HG02981 (cell line): ENCODE measurements around the gene OR2V2.
"Not testable (repeated sequence)": the region's sequence is repeated elsewhere in the genome, so short reads cannot be mapped to it uniquely, and the experiment has no call there.

Experiments used
- ATAC-seq: cut with Tn5 transposase; IDR thresholded peaks from one replicate; pipeline ENCODE4 v1.9.1; 2021; ENCODE audit warnings: mild to moderate bottlenecking, moderate library complexity; ENCODE audit not compliant: unreplicated experiment

Gene OR2V2

DNA sequence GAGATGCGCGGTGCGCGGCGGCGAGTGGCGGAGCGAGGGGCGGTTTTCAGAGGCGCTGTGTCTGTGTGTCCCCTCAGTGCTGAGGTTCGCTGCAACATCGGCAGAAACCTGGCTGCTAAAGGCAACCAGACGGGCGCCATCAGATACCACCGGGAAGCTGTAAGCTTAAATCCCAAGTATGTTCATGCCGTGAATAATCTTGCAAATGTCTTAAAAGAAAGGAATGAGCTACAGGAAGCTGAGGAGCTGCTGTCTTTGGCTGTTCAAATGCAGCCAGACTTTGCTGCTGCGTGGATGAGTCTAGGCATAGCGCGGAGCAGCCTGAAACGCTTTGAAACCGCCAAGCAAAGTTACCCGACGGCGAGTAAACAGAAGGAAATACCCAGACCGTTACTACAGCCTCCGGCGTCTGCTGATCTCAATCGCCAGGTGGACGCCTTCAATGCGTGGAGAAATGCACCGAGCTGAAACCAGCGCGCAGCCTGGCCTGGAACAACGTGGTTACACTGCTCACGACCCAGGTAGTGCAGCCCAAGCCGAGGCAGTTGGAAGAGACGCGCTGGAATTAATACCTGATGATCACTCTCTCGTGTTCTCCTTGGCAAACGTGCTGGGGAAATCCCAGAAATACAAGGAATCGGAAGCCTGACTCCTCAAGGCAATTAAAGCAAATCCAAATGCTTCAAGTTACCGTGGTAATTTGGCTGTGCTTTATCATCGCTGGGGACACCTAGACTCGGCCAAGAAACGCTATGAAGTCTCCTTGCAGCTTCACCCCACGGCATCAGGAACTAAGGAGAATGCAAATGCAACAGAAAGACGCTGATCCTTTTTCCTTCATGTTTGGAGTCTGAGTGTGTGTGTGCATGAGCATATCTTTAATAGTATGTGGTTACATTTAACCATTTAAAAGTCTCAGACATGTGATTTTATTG is 32.3 kb upstream of the OR2V2 start:
- ATAC-seq, result no peak

DNA sequence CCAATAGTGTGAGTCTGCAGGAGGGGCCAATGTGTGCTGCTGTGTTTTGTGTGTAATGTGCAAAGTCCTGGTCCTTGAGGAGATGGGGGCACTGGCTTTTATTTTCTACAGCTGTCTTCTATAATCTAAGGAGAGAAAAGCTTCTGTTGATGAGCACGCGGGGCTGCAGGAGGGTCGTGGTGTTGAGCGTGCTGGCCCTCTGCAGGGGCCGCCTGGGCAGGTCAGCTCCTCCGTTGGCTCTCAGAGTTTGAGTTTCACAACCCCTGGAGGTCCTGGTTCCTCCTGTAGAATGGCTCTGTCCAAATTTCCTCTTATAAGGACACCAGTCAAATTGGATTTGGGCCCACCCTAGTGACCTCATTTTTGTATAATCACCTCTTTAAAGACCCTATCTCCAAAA is 29.0 kb upstream of the OR2V2 start:
- no peak for ATAC-seq

DNA sequence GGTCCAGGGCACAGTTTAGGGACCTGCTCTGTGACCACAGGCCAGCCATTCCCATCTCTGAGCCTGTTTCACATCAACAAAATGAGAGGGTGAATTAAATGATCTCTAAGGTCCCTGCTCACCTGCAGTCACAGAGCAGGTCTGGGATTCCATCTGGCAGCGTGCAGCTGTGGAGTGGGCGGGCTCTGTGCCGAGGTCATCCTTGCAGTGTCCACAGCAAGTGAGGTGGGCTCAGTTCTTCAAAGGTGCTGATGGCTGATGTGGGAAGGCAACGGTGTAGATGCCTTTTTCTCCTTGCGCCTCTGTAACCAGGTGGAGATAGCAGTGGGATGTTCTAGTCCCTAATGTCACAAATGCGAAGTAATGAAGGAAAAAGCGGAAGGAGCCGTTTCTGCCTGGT is 28.3 kb upstream of the OR2V2 start:
- no peak for ATAC-seq

DNA sequence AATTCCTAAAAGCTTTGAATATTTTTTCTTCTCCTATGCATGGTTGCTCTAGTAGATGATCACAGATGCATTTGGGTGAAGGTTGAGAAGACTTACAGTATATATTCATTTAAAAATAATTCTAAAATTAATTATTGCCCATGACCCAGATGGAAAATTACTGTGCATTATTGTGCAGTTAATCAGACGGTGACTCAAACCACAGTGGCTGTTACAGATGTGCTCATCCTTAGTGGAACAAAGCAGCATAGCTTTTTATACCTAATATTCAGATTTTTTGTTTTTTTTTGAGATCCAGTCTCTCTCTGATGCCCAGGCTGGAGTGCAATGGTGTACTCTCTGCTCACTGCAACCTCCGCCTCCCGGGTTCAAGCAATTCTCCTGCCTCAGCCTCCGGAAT is 27.1 kb upstream of the OR2V2 start:
- no peak for ATAC-seq

DNA sequence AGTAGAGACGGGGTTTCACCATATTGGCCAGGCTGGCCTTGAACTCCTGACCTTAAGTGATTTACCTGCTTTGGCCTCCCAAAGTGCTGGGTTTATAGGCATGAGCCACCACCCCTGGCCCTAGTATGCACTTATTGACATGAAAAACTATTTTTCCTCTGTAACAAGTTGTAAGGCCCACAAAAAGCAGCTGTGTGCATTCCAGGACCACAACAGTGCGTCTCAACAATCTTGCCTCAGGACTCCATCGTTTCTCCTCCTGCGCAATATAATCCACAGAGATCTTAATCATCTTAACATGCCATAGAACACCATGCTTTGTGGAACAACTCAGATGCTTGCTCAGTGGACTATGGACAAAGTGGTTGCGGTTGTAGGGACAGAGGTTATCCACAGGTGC is 26.6 kb upstream of the OR2V2 start:
- no peak for ATAC-seq

DNA sequence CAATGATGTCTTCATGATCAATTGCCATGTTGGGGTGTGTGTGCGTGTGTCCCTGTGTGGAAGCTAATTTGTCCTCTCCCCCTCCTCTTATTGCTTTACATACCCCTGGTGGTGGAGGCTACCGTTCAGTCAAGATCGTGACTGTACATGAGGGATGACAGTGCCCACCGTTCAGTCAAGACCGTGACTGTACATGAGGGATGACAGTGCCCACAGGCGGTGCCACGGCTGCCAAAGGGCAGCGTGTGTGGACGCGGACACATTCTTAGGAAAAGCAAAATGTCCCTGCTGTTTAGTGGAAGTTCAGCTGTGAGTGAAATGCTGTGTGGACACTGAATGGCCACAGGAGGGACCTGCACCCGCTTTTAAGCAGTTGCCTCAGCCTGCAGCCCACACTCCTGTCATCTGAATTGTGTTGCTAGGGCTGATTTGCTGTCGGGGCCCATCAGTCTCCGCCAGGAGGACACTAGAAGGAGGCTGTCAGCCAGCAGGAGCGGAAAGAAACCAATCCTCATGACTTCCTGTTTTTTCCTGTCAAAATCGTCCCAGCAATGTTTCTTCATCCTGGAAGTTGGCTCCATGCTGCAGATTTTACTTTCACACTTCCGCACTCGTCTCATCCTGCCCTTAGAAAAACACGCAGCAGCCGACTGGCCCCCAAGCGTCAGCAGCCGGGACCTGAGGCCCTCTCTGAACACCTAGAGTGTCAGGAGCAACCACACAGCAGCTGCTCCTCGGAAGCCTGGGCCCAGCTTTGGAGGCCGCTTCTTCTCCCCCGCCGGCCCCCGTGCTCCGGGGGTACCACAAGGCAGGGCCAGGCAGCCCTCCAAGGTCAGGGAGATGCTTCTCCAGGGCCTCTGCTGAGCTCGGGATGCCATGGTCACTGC is 25.5 kb upstream of the OR2V2 start:
- no peak for ATAC-seq

DNA sequence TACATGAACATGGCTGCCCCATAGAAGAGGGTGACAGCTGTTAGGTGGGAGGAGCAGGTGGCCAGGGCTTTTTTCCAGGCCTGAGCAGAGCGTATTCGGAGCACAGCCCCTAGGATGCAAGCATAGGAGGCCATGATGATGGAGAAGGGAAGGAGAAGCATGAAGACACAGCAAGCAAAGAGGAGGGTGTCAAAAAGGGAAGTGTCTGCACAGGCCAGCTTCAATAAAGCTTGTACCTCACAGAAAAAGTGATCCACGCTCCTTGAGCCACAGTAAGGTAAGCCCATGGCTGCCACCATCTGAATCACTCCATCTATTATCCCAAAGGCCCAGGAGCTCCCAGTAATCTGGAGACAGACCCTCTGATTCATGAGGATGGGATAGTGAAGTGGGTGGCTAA is 22.9 kb upstream of the OR2V2 start:
- ATAC-seq, result no peak

DNA sequence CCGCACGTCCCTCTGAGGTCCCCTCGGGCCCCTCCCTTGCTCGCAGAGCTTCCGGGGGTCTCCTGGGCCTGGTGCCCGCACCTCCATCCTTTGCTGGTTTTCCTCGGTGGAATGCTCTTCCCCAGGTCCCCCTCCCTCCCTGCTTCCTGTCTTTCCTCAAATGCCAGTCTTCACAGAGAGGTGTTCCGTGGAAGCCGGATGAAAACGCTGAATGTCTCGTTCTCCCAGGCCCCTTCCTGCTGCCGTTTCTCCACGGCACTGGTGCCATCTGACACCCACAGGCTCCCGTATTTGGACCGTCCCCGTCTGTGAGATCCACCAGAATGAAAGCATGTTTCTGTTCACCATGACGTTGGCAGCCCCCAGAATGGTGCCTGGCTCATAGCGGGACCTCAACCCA is 20.5 kb upstream of the OR2V2 start:
- no peak for ATAC-seq

DNA sequence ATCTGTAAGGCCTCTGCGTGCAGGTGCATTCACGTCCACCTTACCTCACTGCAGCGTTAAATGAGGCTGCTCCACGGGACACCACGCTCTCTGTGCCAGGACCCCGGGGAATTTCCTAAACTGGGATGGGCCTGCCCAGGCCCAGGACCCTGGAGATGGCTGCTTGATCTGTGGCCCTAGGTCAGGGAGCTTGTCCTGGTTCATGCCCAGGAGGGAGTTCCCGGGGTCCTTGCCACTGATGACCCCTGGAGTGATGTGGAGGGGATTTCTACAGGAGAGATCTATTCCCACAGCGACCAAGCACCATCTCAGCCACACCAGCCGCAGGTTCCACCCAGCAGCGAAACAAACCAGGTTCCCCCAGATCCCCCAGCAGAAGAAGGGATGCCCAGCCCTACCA is 19.9 kb upstream of the OR2V2 start:
- ATAC-seq, result no peak

DNA sequence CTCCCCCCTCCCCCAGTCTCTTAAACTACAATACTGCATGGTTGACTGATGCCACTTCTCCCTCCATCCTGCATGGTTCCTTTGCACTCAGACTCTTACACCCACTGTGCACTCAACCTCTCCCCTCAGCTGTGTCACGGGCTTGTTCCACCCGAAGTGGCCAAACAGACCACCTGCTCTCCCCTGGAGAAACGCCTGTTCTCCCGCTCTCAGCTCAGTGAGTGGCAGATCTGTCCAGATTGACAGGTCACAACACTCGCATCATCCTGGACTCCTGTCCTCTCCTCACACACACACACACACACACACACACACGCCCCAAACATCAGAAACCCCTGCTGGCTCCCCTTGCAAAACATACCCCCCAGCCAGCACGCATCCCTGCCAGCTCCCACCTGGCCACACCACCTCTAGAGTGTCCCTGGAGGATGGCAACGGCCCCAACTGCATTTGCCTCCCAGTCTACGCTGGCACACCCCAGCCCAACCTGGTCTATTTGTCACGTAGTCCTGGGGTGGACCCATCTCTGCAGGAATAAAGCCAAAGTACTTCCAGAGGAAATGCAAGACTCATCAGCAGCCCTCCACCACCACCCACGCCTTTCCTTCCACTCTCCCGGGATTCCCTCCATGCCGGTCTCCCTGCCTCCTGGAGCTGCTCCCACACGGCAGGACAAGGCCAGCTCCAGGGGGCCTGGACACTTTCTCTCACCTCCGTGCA is 19.3 kb upstream of the OR2V2 start:
- ATAC-seq, result no peak

DNA sequence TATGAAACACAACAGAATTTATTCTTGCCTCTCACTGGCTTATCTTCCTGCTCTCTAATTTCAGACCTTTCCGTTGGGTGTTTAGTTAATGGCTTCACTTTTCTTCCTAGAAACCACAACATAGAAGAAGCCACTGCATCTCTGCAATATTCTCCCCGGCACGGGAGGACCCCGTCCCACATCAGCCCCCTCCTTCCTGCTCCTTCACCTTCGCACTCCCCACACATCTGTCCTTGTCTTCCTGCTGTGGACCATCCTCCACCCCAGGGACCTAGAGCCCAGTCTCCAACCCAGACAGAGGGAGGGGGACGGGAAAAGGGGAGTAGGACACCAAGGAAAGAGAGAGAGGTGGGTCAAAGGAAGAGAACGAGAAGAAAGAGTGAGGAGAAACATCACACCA is 17.8 kb upstream of the OR2V2 start:
- ATAC-seq, result no peak

DNA sequence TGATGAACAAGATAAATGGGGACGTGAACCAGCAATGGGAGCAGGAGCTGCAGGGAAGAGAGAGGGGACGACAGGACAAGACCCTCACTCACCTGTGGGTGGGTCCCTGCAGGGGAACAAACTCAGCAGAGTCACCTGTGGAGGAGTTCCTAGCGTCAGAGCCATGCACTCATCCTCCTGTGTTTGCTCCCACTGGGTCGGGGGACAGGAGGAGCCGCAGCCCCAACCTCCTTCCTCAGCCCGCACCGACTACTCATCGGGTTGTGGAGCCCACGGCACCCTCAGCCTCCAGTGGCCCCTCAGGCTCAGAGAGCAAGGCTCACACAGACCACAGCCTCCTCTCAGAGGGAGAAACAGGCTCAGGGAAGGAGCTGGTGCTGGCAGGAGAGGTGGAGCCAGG is 17.3 kb upstream of the OR2V2 start:
- not testable (repeated sequence) for ATAC-seq

DNA sequence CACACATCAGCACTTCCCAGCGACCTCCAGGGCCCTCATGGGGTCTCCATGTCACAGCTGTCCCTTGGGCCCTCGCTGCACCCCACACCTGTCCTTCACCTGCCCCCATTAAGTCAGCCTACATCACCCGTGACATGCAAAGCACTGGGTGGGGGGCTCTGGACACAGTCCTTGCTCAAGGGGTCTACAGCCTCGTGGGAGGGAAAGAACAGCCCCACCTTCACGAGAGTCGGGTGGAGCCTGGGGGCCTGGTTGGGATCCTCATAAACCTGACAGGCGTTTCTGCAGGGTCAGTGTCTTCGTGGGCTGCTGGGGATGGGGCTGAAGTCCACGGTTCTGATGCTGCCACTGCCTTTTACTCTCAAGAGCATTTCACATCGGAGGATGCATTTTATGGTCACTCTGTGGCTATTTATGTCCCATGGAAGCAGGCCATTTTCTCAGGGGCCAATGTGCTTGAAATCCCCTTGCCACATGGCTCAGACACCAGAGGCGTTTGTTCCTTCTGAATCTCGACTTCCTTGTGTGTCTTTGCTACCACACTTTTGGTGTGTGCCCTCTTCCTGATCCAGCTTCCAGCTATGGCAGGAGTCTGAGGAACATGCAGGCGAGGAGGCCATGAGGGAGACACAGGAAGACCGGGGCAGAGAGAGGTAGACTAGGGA is 16.4 kb upstream of the OR2V2 start, which contains the start of gene OR2V1:
TSS of gene OR2V1 (minus strand) at position 338 of the 665 bp plus-strand sequence. CDS start 5,865 bp downstream, outside the sequence.
- ATAC-seq, result no peak

DNA sequence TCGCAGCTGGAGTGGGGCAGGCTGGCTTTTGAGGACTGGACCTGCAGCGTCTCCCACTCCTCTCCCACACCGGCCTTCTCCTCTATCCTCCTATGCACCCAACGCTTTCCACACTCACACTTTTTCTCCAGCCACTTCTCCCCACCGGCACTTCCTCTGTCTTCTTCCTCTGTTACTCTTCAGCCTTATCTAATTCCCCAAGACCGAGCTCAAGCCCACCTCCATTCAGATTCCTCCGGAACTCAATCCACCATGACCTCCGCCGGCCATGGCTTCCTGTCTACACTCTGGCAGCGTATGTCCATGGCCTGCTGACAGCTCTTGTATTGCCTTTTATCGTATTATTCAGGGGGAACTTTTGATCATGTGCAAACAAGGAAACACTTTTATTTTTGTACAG is 15.9 kb upstream of the OR2V2 start:
- ATAC-seq, result no peak

DNA sequence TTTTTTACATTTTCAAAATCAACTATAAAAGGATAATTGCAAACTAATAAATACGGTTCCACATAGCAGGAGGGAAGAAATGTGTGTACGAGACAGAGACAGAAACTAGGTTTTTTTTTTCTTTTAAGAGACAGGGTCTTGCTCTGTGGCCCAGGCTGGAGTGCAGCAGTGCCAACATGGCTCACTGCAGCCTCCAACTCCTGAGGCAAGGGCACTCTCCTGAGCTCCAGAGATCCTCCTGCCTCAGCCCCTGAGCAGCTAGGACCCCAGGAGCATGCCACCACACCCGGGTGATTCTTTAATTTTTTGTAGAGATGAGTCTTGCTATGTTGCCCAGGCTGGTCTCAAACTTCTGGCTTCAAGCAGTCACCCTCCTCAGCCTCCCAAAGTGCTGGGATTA is 14.3 kb upstream of the OR2V2 start:
- ATAC-seq, result no peak

DNA sequence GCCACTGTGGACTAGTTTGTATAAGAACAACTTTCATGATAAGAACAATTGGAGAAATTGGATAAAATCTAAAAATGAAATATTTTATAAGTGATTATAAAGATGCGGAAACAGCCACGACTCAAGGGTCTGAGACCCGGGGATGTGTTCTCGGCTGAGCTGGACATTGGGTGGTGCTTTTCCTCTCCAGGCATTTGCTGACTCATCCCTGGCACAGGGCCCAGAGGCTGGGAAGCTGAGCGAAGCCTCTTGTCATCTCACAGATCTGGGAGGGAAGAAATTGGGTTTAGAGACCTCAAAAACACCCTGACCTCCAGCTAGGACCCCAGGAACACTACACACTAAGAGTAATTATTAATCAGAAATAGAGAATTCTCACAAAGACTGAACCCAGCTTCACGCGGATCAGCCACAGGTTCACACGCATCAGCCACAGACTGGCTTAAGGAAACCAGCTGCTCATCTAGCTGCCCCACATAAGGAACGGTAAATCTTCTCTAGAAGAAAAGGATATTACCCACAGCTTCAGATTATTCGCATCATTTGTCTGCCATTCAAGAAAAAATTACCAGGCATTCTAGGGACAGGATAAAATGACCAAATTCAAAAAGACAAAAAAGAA is 13.7 kb upstream of the OR2V2 start:
- ATAC-seq, result no peak

DNA sequence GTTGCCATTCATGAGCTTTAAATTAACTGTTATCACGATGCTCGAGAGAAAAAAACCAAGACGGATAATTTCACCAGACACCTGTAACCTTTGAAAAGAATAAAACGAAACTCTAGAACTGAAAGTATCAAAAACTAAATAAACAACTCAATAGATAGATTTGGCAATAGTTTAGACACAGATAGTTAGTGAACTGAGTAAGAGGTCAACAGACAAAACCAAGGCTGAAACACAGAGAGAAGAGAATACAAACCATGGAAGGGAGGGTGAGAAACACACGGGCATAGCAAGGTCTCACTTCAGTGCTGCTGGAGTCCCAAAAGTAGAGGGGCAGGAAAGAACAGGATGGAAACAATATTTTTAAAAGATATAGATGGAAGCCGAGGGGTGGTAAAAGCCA is 13.1 kb upstream of the OR2V2 start:
- no peak for ATAC-seq

DNA sequence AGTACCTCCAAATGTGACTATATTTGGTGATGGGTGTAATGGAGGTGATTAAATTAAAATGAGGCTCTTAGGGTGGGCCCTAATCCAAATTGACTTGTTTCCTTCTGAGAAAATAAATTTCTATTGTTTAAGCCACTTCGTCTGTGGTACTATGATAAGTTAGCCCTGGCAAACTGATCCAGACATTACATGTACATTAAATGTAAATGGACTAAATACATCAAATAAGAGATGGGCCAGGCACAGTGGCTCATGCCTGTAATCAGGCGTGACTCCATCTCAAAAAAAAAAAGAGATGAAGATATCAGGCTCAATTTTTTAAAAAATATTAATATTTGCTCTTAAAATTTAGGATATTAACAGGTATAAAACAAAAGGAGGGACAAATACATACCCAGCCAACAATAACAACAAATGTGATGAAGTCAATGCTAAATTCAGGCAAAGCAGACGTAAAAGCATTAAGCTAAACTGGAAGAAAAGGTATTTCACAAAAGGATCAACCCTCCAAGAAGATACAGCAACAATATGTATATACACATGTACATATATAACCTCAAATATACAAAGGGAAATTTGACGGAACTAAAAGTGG is 10.9 kb upstream of the OR2V2 start:
- ATAC-seq, result no peak

DNA sequence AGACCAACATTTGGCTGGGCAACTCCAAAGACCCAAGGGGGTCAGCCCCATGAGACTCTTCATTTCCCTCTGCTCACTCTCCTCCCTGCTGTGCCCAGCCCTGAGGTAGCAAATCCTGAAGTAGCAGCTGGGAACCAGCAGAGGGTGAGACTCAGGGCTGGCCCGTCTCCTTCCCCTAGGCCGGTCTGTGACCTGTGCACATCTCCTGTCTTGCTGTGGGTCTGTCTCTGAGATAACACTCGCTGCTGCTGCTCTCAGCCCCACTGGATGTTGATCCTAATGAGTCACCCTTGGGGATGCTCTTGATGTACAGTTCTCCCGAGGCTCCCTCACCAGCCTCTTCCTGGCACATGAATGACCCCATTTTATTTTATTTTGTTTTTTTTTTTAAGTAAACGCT is 9.1 kb upstream of the OR2V2 start:
- no peak for ATAC-seq

DNA sequence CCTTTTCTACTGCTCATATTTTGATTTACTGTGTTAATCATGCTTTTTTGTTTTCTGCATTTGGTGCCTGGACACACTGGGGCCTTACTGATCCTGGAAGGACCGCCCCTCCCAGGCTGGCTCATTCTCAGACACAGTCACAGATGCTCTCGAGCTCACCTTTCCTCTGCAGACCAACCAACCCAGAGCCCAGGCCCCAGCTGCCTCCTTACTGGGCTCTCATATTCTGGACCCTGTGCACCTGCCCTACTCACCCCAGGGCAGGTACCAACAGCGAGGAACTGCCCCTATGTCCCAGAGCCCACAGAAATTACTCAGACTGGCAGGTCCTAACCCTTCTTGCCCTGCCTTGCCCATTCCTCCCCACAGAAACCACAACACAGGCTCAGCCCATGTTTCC is 6.6 kb upstream of the OR2V2 start:
- ATAC-seq, result no peak
